K562 (cell line): ENCODE measurements around the gene RTBDN. TPM values are rescaled to one million over a fixed set of nuclear protein-coding genes. Genes with fewer than 3 reads are reported as not detected.
A peak's percentile ranks its signal among the peaks of the same experiment; 100 is the strongest.

Experiments
- ARID3B ChIP-seq: fragments of 250-450 bp; sonication (Bioruptor Pico); IDR thresholded peaks from 2 replicates; pipeline ENCODE4 v1.4.0; 2020; ENCODE audit warnings: borderline replicate concordance
- BRF1 ChIP-seq: IDR thresholded peaks from 3 replicates; pipeline ENCODE4 v1.6.1; 2011; ENCODE audit warnings: borderline replicate concordance, mild to moderate bottlenecking; ENCODE audit not compliant: insufficient read length; ENCODE audit errors: extremely low read depth
- CBX1 ChIP-seq: sonication (generic); IDR thresholded peaks from 2 replicates; pipeline ENCODE4 v1.6.1; 2016; ENCODE audit warnings: antibody characterized with exemption, low read depth, mild to moderate bottlenecking
- COPS2 ChIP-seq: fragments of 450-650 bp; conservative IDR thresholded peaks from 2 replicates; pipeline ENCODE4 v1.6.1; 2016; ENCODE audit warnings: mild to moderate bottlenecking, moderate library complexity
- CXXC5 ChIP-seq: fragments of 250-450 bp; sonication (Bioruptor Pico); IDR thresholded peaks from 2 replicates; pipeline ENCODE4 v1.8.0; 2022; ENCODE audit warnings: inconsistent platforms, mild to moderate bottlenecking, moderate library complexity
- ELF2 ChIP-seq: fragments of 250-450 bp; sonication (Bioruptor Pico); IDR thresholded peaks from 2 replicates; pipeline ENCODE4 v1.5.0; 2021; ENCODE audit warnings: mild to moderate bottlenecking
- HDAC1 ChIP-seq, 2 experiments: fragments of 450-650 bp; IDR thresholded peaks; 2 replicates each; pipeline ENCODE4 v1.6.1; 2016 to 2017; ENCODE audit warnings: inconsistent platforms in 1 of 2, mild to moderate bottlenecking in 1 of 2, moderate library complexity in 1 of 2
- KLF6 ChIP-seq: fragments of 250-450 bp; sonication (Bioruptor Pico); IDR thresholded peaks from 2 replicates; pipeline ENCODE4 v1.4.0; 2020; ENCODE audit warnings: mild to moderate bottlenecking, moderate library complexity, borderline replicate concordance
- MAX ChIP-seq: sonication (generic); formaldehyde crosslinking; IDR thresholded peaks from 2 replicates; pipeline ENCODE4 v1.9.0; 2022; ENCODE audit warnings: mild to moderate bottlenecking, missing genetic modification reagents
- PCBP1 ChIP-seq: fragments of 200-400 bp; formaldehyde crosslinking; IDR thresholded peaks from 2 replicates; pipeline ENCODE4 v1.6.1; 2018; ENCODE audit warnings: mild to moderate bottlenecking, low read depth, low read length; ENCODE audit not compliant: poor library complexity, severe bottlenecking
- PHF20 ChIP-seq: fragments of 450-650 bp; IDR thresholded peaks from 2 replicates; pipeline ENCODE4 v1.6.1; 2018; ENCODE audit not compliant: partially characterized antibody
- RBM34 ChIP-seq: fragments of 200-400 bp; formaldehyde crosslinking; IDR thresholded peaks from 2 replicates; pipeline ENCODE4 v1.6.1; 2018; ENCODE audit warnings: low read length, borderline replicate concordance; ENCODE audit not compliant: insufficient read depth
- SMAD1 ChIP-seq: fragments of 150-350 bp; IDR thresholded peaks from 2 replicates; pipeline ENCODE4 v1.6.1; 2014; ENCODE audit warnings: low read length, low read depth; ENCODE audit not compliant: partially characterized antibody
- SMAD4 ChIP-seq: fragments of 250-450 bp; sonication (Bioruptor Pico); conservative IDR thresholded peaks from 2 replicates; pipeline ENCODE4 v1.8.0; 2021; ENCODE audit warnings: inconsistent platforms, mild to moderate bottlenecking, moderate library complexity
- ZKSCAN1 ChIP-seq: fragments of 150-350 bp; IDR thresholded peaks from 2 replicates; pipeline ENCODE4 v1.6.1; 2016; ENCODE audit warnings: low read depth, low read length
- ZKSCAN8 ChIP-seq: fragments of 200-800 bp; sonication (Bioruptor generic); IDR thresholded peaks from 2 replicates; pipeline ENCODE4 v1.6.1; 2016; ENCODE audit warnings: missing genetic modification characterization, missing compliant biosample characterization
- ZNF140 ChIP-seq: fragments of 250-450 bp; sonication (Bioruptor Pico); IDR thresholded peaks from 2 replicates; pipeline ENCODE4 v1.8.0; 2021; ENCODE audit warnings: moderate library complexity, mild to moderate bottlenecking, inconsistent platforms
- ZNF212 ChIP-seq: fragments of 450-650 bp; formaldehyde crosslinking; IDR thresholded peaks from 2 replicates; pipeline ENCODE4 v1.4.0; 2020; ENCODE audit warnings: mild to moderate bottlenecking
- ZNF436 ChIP-seq: fragments of 250-450, 450-650 bp; sonication (Bioruptor Pico); formaldehyde crosslinking; IDR thresholded peaks from 2 replicates; pipeline ENCODE4 v1.7.0; 2020; ENCODE audit warnings: mild to moderate bottlenecking
- polyA plus RNA-seq, 8 experiments: library from polyadenylated mRNA; depleted of rRNA in 4 of 8; stranded (reverse) in 5 of 8; unstranded in 3 of 8; fragments of >200 nt; fragmentation: Nextera tagmentation in 2 of 8; fragmentation: Illumina TruSeq in 1 of 8; extraction: Ambion mirVana in 2 of 8; extraction: Trizol in 1 of 8; gene quantifications; 2 replicates each; pipeline versions ENCODE4 v1.2.1 to v1.2.3, GENCODE V29; 2011 to 2014; ENCODE audit warnings: inconsistent platforms in 1 of 8, missing spikeins in 1 of 8
- total RNA-seq, 7 experiments: library from RNA; depleted of rRNA in 6 of 7; stranded (reverse); fragments of >200 nt in 6 of 7; fragmentation: Illumina TruSeq in 2 of 7; extraction: Trizol in 2 of 7; gene quantifications; 2 replicates each; pipeline versions ENCODE4 v1.2.1 to v1.2.3, GENCODE V29; 2011 to 2021; ENCODE audit warnings: low replicate concordance in 1 of 7
- TF ChIP-seq, protein P1 (sequence below): fragments of 200-800 bp; sonication (Bioruptor generic); IDR thresholded peaks from 2 replicates; pipeline ENCODE4 v1.6.1; 2016; ENCODE audit warnings: missing genetic modification characterization, missing compliant biosample characterization
- TF ChIP-seq, protein P2 (sequence below): fragments of 250-450 bp; sonication (Bioruptor Pico); IDR thresholded peaks from 2 replicates; pipeline ENCODE4 v1.5.0; 2021

RTBDN gene
- total and polyA plus RNA-seq, 9 of the 15 experiments (the other 6 are each of a cell fraction or from before 2014, with no cell fraction given), result 0.20 to 2.3 (median 0.72) TPM; not detected in 1

GRCh38 chr19:12843999-12844732, 9.8 kb upstream of the RTBDN start (continued):
- TF ChIP-seq, protein P1, sequence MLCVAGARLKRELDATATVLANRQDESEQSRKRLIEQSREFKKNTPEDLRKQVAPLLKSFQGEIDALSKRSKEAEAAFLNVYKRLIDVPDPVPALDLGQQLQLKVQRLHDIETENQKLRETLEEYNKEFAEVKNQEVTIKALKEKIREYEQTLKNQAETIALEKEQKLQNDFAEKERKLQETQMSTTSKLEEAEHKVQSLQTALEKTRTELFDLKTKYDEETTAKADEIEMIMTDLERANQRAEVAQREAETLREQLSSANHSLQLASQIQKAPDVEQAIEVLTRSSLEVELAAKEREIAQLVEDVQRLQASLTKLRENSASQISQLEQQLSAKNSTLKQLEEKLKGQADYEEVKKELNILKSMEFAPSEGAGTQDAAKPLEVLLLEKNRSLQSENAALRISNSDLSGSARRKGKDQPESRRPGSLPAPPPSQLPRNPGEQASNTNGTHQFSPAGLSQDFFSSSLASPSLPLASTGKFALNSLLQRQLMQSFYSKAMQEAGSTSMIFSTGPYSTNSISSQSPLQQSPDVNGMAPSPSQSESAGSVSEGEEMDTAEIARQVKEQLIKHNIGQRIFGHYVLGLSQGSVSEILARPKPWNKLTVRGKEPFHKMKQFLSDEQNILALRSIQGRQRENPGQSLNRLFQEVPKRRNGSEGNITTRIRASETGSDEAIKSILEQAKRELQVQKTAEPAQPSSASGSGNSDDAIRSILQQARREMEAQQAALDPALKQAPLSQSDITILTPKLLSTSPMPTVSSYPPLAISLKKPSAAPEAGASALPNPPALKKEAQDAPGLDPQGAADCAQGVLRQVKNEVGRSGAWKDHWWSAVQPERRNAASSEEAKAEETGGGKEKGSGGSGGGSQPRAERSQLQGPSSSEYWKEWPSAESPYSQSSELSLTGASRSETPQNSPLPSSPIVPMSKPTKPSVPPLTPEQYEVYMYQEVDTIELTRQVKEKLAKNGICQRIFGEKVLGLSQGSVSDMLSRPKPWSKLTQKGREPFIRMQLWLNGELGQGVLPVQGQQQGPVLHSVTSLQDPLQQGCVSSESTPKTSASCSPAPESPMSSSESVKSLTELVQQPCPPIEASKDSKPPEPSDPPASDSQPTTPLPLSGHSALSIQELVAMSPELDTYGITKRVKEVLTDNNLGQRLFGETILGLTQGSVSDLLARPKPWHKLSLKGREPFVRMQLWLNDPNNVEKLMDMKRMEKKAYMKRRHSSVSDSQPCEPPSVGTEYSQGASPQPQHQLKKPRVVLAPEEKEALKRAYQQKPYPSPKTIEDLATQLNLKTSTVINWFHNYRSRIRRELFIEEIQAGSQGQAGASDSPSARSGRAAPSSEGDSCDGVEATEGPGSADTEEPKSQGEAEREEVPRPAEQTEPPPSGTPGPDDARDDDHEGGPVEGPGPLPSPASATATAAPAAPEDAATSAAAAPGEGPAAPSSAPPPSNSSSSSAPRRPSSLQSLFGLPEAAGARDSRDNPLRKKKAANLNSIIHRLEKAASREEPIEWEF (CRISPR knock-in tag), result no peak
- no peak for TF ChIP-seq MAX
- TF ChIP-seq ZNF212 (CRISPR knock-in tag), result no peak
- no peak for TF ChIP-seq ARID3B
- TF ChIP-seq RBM34, result no peak
- no peak for TF ChIP-seq ZNF140 (CRISPR knock-in tag)
- no peak for TF ChIP-seq ELF2 (CRISPR knock-in tag)
- no peak for TF ChIP-seq CBX1
- peak in 1 of 2 experiments; percentile 37; a peak in 1 of 4 replicates for TF ChIP-seq HDAC1 (IDR thresholded peaks at IDR 0.05)
- TF ChIP-seq PHF20, result peak; percentile 24
- no peak for TF ChIP-seq CXXC5 (CRISPR knock-in tag)
- no peak for TF ChIP-seq SMAD1
- TF ChIP-seq PCBP1, result no peak
- TF ChIP-seq, protein P2, sequence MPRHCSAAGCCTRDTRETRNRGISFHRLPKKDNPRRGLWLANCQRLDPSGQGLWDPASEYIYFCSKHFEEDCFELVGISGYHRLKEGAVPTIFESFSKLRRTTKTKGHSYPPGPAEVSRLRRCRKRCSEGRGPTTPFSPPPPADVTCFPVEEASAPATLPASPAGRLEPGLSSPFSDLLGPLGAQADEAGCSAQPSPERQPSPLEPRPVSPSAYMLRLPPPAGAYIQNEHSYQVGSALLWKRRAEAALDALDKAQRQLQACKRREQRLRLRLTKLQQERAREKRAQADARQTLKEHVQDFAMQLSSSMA, result no peak
- no peak for TF ChIP-seq ZKSCAN8 (CRISPR knock-in tag)
- TF ChIP-seq BRF1, result no peak
- TF ChIP-seq KLF6 (CRISPR knock-in tag), result no peak
- TF ChIP-seq COPS2, result no peak
- TF ChIP-seq ZKSCAN1, result no peak
- no peak for TF ChIP-seq SMAD4
- TF ChIP-seq ZNF436 (CRISPR knock-in tag), result peak; percentile 55; the same call in 1 of the 2 replicates
